Mucosa of gallbladder (tissue), 1 donor: Measurements from ENCODE around the gene DBF4. TPM values are rescaled to one million over a fixed set of nuclear protein-coding genes. Genes with fewer than 3 reads are reported as not detected.

Experiments used
- total RNA-seq: library from RNA; stranded (reverse); gene quantifications from one replicate; pipeline ENCODE4 v1.2.1, GENCODE V29; 2021
- donor health status: DM: no; HTN: no; CAD: no.

DBF4 gene
- total RNA-seq, 1 donor from 2014 or later, result 6.0 TPM

Other genes with a start within 250 kb of the DBF4 start
- gene RUNDC3B, start 248.1 kb upstream of the DBF4 start, total RNA-seq, result 3.4 TPM
- gene SLC25A40, start 133 bp upstream of the DBF4 start, total RNA-seq, result 19.5 TPM
- gene ADAM22, start 57.8 kb downstream of the DBF4 start, total RNA-seq, result 1.8 TPM